WTC11 (cell line): ENCODE data around the gene NEURL1.

ENCODE experiments used
- ATF6 ChIP-seq: sonication (generic); formaldehyde crosslinking; IDR thresholded peaks from 2 replicates; pipeline ENCODE4 v1.8.1; 2023; ENCODE audit warnings: mild to moderate bottlenecking, missing genetic modification reagents
- CTCF ChIP-seq: fragments of 200-600 bp; IDR thresholded peaks from 2 replicates; pipeline ENCODE4 v1.8.0; 2022; ENCODE audit warnings: antibody characterized with exemption
- ERG ChIP-seq: fragments of 250-450 bp; sonication (Bioruptor Pico); IDR thresholded peaks from 2 replicates; pipeline ENCODE4 v1.8.0; 2021; ENCODE audit warnings: mild to moderate bottlenecking
- ESRRA ChIP-seq: sonication (generic); formaldehyde crosslinking; IDR thresholded peaks from 2 replicates; pipeline ENCODE4 v1.8.1; 2022; ENCODE audit warnings: mild to moderate bottlenecking, missing genetic modification reagents, borderline replicate concordance
- IRF1 ChIP-seq: sonication (generic); formaldehyde crosslinking; IDR thresholded peaks from 2 replicates; pipeline ENCODE4 v1.8.0; 2023; ENCODE audit warnings: missing genetic modification reagents
- KAT7 ChIP-seq: sonication (generic); formaldehyde crosslinking; IDR thresholded peaks from 2 replicates; pipeline ENCODE4 v1.8.1; 2023; ENCODE audit warnings: missing genetic modification reagents, mild to moderate bottlenecking, borderline replicate concordance
- MAX ChIP-seq: sonication (generic); formaldehyde crosslinking; IDR thresholded peaks from 2 replicates; pipeline ENCODE4 v1.8.0; 2022; ENCODE audit warnings: mild to moderate bottlenecking, missing genetic modification reagents
- NR3C1 ChIP-seq: sonication (generic); formaldehyde crosslinking; conservative IDR thresholded peaks from 2 replicates; pipeline ENCODE4 v1.8.1; 2023; ENCODE audit warnings: low read depth, mild to moderate bottlenecking, missing genetic modification reagents
- SMAD3 ChIP-seq: sonication (generic); formaldehyde crosslinking; IDR thresholded peaks from 2 replicates; pipeline ENCODE4 v1.8.0; 2022; ENCODE audit warnings: missing genetic modification reagents, mild to moderate bottlenecking, borderline replicate concordance
- ZNF121 ChIP-seq: sonication (generic); formaldehyde crosslinking; IDR thresholded peaks from 2 replicates; pipeline ENCODE4 v1.8.0; 2023; ENCODE audit warnings: missing genetic modification reagents
- ZNF138 ChIP-seq: sonication (generic); formaldehyde crosslinking; conservative IDR thresholded peaks from 2 replicates; pipeline ENCODE4 v1.8.1; 2022; ENCODE audit warnings: mild to moderate bottlenecking, moderate library complexity, missing genetic modification reagents
- ZNF416 ChIP-seq: fragments of 250-450 bp; sonication (Bioruptor Pico); IDR thresholded peaks from 2 replicates; pipeline ENCODE4 v1.9.0; 2021; ENCODE audit warnings: mild to moderate bottlenecking, inconsistent platforms
- ZNF512 ChIP-seq: sonication (generic); formaldehyde crosslinking; IDR thresholded peaks from 2 replicates; pipeline ENCODE4 v1.8.1; 2022; ENCODE audit warnings: missing genetic modification reagents, borderline replicate concordance

- TF ChIP-seq CTCF (no peak), ESRRA (no peak), NR3C1 (CRISPR knock-in tag) (no peak), ZNF121 (CRISPR knock-in tag) (no peak), IRF1 (CRISPR knock-in tag) (no peak), SMAD3 (CRISPR knock-in tag) (no peak), ERG (CRISPR knock-in tag) (no peak), ZNF512 (CRISPR knock-in tag) (no peak), MAX (CRISPR knock-in tag) (no peak), ATF6 (CRISPR knock-in tag) (no peak), KAT7 (CRISPR knock-in tag) (no peak), ZNF138 (CRISPR knock-in tag) (no peak), ZNF416 (CRISPR knock-in tag) (no peak)
Observed at GRCh38 chr10:103475437-103475836, 18.1 kb upstream of the NEURL1 start.
